ENCODE results near the gene PRKCE.

GRCh38 chr2:45669032-45669486 lies 17.6 kb downstream of the PRKCE start:
- TF ChIP-seq POLR2AphosphoS5 (IDR thresholded peaks at IDR 0.05; ENCODE audit: low read depth, low read length) (no peak), POLR2A (IDR thresholded peaks at IDR 0.05; ENCODE audit: low read depth, low read length) (no peak), TAF1 (IDR thresholded peaks at IDR 0.05; ENCODE audit: borderline replicate concordance, low read depth, low read length) (no peak)
